Dedifferentiated amniotic fluid mesenchymal stem cell (primary cell): ENCODE results near the gene LCP1.

ENCODE experiments used
- DNase-seq: peaks from one replicate; pipeline ENCODE4 v3.0.0-alpha.2; 2016; ENCODE audit errors: extremely low spot score

Gene LCP1

GRCh38 chr13:46101002-46101401 is 81.0 kb downstream of the LCP1 start:
- no peak for DNase-seq

- DNase-seq = no peak
Observed at GRCh38 chr13:46100191-46100815, 81.7 kb downstream of the LCP1 start.

- DNase-seq = no peak
Observed at GRCh38 chr13:46097663-46098062, 84.3 kb downstream of the LCP1 start.

- no peak for DNase-seq
Observed at GRCh38 chr13:46097015-46097414, 85.0 kb downstream of the LCP1 start.

- DNase-seq = no peak
Observed at GRCh38 chr13:46094478-46094877, 87.5 kb downstream of the LCP1 start.

GRCh38 chr13:46088821-46089562 is 93.0 kb downstream of the LCP1 start:
- DNase-seq = no peak

GRCh38 chr13:46087481-46087880 is 94.5 kb downstream of the LCP1 start:
- no peak for DNase-seq

- DNase-seq = no peak
Observed at GRCh38 chr13:46086985-46087384, 95.0 kb downstream of the LCP1 start.

- no peak for DNase-seq
Observed at GRCh38 chr13:46086421-46086922, 95.5 kb downstream of the LCP1 start.

GRCh38 chr13:46085737-46086136 is 96.2 kb downstream of the LCP1 start:
- DNase-seq = no peak

GRCh38 chr13:46082324-46082723 is 99.7 kb downstream of the LCP1 start:
- DNase-seq = no peak

- no peak for DNase-seq
Observed at GRCh38 chr13:46079770-46080169, 102.2 kb downstream of the LCP1 start.

GRCh38 chr13:46077265-46077664 is 104.7 kb downstream of the LCP1 start:
- no peak for DNase-seq

- no peak for DNase-seq
Observed at GRCh38 chr13:46076827-46077226, 105.2 kb downstream of the LCP1 start.
